Endometrial microvascular endothelial cells (primary cell): ENCODE measurements around the gene INMT. TPM values are rescaled to one million over a fixed set of nuclear protein-coding genes. Genes with fewer than 3 reads are reported as not detected.

ENCODE experiments used
- in situ Hi-C: cut with HindIII; loops from 2 replicates; pipeline ENCODE4 v1.10.0; 2017; ENCODE audit warnings: low sequenced_read_pairs, low pct_unique_long_range_greater_than_20kb; ENCODE audit errors: inconsistent ontology term
- total RNA-seq: library from RNA; depleted of rRNA; stranded (reverse); fragments of >200 nt; gene quantifications from one replicate; pipeline ENCODE4 v1.2.3, GENCODE V29; 2015; ENCODE audit errors: inconsistent ontology term

The INMT gene
- total RNA-seq, 1 donor from 2014 or later, result not detected

DNA sequence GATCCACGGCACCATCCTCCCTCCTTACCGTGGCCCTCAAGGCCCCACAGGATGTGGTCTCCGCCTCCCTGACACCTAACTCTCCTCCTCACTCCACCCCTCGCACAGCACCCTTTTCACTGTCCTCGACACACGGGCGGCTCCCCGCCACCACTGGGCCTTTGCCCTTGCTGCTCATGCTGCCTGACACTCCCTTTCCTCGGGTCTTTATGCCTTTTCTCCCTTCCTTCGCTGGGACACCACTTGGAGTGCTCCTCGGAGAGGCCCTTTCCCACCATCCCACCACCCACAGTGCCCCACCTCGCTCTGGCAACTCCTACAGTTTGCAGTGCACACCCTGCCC is 7.9 kb upstream of the INMT start:
- in situ Hi-C loops, result no loop called here

DNA sequence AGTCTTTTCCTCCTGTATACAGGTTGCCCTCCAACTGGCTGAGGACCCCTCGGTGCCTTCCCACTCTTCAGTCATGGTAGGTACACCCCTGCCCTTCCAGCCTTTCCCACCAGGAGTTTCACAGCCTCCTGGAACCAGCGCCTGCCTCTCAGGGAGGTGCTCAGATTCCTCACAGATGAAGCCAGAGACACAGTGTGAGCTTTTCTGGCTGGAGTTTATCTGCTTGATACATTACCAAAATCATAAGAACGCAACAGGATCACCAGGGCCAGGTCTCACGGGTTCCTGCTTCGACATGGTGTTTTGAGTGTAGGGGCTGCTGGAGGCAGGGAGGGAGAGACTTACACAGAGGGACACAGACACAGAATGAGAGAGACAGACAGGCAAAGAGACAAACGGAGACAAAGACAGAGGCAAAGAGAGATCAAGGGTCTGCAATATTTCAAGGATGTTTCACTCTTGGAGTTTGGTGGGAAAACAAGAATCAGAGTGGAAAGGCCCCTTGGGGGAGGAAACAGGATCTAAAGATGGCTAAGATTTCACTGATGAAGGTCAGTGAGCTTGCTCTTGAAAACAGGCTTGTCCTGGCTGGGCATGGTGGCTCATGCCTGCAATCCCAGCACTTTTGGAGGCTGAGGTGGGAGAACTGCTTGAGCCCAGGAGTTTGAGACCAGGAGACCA is 6.5 kb upstream of the INMT start:
- in situ Hi-C loops, result no loop called here

DNA sequence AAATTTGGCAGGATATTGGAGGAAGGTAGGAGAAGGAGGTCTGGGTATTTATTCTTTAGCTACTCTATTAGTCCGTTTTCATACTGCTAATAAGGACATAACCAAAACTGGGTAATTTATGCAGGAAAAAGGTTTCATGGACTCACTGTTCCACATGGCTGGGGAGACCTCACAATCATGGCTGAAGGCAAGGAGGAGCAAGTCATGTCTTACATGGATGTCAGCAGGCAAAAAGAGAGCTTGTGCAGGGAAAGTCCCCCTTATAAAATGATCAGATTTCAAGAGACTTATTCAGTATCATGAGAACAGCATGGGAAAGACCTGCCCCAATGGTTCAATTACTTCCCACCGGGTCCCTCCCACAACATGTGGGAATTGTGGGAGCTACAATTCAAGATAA is 1.9 kb upstream of the INMT start:
- in situ Hi-C loops, result no loop called here

DNA sequence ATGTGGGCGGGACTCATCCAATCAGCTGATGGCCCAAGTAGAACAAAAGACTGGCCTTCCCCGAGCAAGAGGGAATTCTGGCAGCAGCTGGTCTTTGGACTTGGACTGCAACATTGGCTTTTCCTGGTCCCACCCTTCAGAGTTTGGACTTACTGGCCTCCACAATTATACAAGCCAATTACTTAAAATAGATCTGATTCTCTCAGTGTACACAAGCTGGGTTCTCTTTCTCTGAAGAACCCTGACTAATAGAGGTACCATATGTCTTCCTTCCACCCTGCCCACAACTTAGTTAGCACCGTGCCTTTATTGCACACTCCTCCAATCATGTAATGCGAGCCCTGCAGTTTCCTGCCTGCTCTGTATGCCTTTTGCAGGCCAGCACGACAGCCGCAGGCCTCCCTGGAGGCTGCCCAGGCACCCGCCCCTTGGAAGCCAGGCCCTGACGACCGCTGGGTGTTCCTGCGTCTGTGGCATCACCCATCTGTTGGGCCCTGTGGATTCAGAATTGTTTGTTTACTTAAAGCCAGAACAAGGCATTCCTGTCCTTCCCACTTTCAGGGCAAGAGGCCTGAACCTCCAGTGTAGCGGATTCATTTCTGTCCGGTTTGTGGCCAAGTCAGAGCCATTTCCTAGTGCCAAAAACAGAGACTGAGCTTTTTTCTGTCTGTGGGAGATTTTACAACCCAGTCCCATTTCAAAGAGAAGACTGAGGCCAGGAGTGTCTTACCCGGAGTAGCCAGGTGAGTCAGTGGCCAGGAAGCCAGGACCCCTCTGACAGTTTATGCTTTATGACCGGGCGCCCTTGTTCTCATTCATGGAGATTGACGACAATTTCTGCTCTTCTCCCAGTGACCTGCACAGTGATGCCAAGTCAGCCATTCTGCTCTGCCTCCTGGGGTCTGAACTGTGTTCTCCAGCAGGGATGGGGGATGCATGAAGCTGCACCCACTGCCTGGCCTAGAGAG is 968 bp upstream of the INMT start:
- in situ Hi-C loops, result no loop called here

DNA sequence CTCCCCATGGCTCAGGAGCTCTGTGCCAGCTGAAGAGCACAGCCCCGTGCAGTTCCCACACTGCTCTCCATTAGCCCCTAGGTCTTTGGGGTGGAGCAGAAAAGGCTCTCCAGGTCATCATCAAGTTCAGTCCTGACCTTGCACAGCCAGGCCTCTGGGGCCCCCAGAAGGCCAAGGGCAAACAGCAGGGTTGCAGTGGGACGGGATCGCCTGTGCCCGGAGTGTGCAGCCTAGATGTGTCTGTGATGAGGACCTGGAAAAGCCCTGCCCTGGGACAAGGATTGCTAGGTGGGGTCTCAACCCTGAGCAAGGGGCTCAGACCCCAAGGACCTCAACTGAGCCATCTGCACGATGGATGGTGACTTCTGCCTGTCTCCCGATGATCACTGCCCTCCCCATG is 549 bp downstream of the INMT start:
- in situ Hi-C loops, result no loop called here

DNA sequence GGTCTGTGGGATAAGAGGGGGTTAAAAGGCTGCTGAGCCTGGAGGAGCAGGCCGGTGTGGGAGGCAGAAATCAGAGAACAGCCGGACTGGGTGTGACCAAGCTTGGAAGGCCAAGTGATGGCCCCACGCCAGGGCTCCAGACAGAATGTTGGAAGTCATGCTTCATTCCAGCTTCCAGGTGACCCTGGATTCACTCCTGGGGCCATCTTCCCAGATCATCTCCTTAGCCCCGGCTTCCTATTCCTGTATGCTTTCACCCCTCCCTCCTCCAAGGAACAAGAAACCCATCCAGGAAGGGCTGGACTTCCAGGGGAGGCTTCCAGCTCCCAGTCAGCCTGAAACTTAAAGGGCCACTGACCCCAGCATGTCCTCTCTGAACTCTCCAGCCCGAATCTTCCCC is 1.0 kb downstream of the INMT start:
- in situ Hi-C loops, result no loop called here

DNA sequence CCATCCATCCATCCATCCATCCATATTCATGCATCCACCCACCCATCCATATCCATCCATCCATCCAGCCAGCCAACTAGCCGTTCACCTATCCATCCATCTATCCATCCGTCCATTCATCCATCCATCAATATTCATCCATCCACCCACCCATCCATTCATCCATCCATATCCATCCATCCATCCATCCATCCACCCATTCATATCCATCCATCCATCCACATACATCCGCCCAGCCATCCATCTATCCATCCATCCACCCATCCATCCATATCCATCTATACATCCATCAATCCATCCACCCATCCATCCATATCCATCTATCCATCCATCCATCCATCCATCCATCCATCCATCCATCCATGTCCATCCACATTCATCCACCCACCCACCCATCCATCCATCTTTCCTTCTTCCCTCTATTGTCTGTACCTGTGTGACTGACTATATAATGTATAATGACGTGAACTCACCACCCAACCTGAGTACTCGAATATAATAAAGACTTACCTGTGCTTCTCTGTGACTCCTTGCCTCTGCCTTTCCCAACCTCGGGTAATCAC is 2.5 kb downstream of the INMT start:
- in situ Hi-C loops, result no loop called here

DNA sequence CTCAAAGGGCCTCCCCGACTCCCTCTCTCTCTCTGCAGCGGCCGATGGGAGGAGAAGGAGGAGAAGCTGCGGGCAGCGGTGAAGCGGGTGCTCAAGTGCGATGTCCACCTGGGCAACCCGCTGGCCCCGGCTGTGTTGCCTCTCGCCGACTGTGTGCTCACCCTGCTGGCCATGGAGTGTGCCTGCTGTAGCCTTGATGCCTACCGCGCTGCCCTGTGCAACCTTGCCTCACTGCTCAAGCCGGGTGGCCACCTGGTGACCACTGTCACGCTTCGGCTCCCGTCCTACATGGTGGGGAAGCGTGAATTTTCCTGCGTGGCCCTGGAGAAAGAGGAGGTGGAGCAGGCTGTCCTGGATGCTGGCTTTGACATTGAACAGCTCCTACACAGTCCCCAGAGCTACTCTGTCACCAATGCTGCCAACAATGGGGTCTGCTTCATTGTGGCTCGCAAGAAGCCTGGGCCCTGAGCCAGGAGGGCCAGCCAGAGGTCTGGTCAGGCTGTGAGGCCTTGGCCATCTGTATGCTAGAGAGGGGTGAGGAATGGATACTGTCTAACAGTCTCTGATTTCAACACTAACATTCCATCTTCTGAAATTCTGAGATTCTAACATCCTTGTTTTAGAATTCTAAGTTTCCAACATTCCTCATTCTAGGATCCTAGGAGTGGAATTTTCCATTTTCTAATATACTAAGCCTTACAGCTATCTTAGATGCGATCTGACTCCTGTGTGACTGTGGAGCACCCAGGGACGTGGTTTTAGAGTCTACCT is 3.6 kb downstream of the INMT start:
- in situ Hi-C loops, result no loop called here

DNA sequence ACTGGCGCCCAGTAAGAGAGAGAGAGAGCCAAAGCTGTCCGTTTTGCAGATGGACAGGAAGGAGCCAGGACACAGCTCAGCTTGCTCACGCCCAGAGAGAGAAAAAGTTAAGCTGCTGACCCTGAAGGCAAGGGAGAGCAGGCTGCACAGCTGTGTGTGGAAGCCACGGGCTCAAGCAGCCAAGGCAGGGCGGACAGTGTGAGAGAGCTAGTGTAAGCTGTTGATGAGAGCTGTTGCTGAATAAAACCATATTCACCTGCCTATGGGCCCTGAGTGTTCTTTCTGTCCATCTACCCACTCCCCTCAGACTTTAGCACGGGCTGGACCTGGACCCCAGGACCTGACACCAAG is 5.4 kb downstream of the INMT start:
- in situ Hi-C loops, result no loop called here

DNA sequence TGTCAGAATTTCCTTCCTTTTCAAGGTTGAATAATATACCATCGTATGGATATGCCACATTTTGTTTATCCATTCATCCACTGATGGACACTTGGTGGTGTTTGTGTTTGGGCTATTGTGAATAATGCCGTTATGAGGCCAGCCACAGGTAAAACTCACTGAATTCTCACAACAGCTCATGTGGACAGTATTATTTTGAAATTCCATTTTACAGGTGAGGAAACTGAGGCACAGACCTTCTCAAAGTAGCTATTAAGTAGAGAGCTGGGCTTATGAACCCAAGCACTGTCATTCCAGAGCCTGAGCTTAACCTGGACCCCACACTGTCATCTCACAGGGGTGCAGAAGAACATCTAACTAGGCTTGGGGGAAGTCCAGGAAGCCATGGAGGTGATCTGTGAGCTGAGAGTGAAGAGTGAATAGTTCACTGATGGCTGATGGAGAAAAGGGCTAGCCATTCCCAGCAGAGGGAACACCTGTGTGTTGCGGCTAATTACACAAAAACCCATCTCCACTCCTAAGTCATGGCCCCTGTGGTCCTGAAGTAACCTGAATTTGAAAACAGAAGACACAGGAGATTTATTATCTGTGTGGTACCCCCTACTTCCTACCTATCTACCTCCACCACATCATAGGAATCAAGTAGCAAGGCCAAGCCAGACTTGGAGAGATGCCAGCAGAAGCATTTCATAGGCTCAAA is 8.7 kb downstream of the INMT start:
- in situ Hi-C loops, result no loop called here

DNA sequence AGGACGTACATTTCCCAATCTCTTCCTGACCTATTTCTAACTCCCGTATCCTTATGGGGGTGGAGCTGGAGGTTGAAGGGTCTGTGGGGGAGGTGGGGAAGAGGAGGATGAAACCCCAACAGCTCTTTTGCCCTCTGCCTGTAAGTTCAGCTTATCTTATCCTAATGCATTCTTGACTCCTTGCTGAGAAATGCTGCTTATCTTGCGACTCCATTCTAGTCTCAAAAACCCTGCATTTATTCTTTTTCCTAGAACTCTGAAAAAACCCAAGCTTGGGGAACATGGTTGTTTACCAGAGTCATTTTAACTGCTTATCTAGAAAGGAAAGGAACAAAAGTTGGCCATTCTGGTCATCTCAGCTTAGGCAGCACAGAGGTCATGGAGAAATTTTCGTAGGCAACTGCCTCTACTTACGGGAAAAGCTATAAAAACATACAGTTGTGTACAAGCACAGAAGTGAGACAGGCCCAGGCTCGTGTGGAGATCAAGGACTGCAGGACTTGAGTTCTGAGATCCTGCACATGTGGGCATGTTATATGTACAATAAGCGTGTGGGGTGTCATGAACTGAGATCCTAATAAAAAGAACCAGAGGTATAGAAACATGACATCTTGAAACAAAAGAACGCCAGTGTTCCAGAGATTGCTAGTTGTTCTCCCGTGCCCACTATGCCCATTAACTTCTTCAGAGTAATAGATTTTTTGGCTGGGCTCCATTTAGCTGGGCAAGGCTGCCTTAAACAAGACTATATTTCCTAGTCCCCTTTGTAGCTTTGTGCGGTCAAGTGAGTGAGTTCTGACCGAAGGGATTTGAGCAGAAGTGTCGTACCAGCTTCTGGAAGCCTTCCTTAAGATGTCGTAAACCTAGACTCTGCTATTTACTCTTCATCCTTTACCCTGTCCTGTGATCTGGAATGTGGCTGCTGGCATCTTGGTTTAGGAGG is 9.6 kb downstream of the INMT start:
- in situ Hi-C loops, result no loop called here

DNA sequence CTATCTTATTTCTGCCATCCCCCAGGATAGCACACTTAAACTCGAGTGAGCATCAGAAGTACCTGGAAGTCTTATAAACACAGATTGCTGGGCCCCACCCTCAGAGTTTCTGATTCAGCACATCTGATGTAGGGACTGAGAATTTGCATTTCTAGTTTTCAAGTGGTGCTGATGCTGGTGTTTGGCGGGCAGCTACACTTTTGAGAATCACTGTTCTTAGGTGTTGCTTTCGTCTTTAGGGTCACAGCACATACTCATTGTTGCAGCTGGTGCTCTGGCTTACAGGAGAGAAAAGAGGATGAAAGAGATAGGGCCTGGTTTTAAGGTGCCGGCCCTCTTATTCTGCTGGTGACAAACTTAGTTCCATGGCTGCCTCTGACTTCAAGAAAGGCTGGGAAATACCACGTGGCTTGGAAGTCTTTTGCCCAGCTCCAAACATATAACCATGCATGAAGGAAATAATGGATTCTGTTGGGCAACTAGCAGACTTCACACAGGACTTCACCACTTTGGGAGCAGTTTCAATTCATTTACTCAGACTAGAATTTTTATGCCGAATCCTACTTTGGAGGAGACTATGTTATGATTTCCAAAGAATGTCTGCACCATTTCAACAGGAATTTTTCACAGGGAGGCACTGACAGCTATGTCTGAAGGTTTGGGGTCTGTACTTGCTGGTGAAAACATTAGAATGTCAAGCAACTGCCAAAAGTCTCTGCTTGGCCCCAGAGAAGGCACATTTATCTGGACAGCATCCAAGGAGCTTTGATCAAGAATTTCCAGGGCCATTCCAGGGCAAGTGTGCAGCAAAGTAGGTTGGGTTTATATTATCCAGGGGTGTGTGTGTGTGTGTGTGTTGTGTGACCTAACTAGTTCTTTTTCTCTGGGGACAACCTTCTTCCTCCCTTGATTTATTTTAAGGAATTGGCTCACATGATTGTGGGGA is 12.4 kb downstream of the INMT start:
- in situ Hi-C loops, result no loop called here

DNA sequence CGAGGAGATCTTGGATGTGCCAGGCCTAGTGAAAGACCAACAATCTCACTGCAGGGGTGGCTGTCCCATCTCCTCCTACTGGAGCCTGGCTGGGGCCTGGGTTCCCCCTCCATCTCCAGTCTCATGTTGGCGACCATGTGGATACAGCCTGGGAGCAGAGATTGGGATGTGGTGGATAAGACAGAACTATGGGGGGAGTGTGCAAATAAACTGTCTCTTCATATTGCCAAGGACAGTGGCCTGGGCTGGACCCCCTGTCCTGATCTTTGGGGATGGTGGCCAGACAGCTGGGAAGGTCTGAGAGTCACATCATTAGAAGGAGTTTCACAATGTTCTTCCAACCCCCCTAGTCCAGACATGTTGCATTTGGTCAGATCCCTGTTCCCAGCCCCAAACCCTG is 13.5 kb downstream of the INMT start:
- in situ Hi-C loops, result no loop called here

DNA sequence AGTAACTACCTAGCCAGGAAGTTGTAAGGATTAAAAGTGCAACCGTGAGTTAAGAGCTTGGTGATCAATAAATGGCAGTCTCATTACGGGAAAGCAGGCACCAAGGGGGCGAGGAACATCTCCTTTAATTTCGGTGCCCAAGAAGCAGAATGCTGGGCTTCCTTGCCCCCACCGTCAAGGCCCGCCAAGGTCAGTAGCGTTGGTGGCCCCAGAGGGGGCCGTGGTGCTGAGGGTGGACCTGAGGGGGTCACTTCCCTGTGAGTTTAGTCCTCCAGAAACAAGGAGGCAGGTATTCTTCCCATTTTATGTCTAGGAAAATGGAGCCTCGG is 18.9 kb downstream of the INMT start:
- in situ Hi-C loops, result no loop called here

DNA sequence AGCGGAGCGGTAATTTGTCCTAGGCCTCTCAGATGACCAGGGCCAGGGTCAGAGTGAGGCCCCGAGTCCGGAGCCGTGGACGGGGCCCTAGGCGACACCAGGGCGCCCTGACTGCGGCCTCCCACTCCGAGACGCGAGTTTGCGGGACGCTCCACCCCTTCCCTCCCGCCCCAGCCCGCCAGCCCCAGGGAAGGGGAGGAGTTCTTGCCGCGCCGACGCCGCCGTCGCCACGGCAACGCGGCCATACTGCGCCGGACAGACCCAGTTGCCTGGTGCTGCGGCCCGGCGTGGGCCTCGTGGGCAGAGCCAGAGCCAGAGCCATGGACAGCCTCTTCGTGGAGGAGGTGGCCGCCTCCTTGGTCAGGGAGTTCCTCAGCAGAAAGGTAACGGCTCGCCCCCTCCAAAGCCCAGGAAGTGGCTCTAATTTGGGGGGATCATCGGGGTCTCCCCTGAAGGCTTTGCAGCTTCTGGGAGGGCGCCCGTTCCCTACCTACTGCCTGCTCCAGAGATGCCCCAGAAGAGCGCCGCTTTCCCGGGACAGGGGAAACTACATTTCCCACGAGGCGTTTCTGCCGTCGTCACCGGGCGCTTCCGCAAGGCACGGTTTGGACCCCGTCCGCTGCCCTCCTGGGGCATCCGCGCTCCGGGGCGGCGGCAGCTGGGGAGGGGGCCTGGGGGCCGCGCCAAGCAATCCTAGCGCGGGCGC is 19.4 kb downstream of the INMT start, which contains the start of gene MINDY4:
MINDY4 (plus strand) TSS at position 244 of the 706 bp plus-strand sequence; CDS start at position 321, 77 bp downstream.
- in situ Hi-C loops, result no loop called here

DNA sequence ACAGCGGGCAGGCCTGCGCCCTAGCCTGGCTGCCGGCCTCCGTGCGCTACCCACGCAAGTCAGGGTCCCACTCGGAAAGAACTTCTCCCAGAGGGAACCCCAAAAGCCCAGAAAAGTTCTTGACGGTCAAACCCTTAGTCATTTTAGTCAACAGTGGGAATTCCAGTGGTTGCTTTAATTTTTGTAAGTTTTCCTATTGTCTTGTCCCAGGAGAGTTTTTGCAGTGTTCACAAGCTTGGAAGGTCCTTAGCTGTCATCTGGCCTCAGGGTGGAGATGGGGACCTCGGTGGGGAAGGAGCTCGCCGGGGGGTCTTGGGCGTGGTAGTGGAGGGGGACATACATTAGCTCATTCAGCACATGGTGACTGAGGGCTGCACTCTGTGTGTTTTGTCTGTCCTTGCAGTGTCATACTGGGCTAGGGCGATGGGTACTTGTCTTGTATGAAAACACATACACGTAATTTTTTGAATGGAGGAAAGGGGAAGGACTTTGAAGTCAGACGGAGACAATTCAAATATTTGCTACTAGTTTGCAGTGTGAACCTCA is 20.0 kb downstream of the INMT start:
- in situ Hi-C loops, result no loop called here
